Gastroesophageal sphincter (tissue), 3 donors: ENCODE data around the gene RHEX.
"Not testable (repeated sequence)": the region's sequence is repeated elsewhere in the genome, so short reads cannot be mapped to it uniquely, and the experiment has no call there.

Experiments used
- CTCF ChIP-seq, 4 experiments: fragments of 200-600 bp in 2 of 4; fragments of 450-650 bp in 2 of 4; sonication (generic) in 1 of 4; IDR thresholded peaks; one replicate each; pipeline ENCODE4 v1.5.1; 2017 to 2019; ENCODE audit warnings: antibody characterized with exemption in 4 of 4, mild to moderate bottlenecking in 2 of 4, moderate library complexity in 2 of 4
- EP300 ChIP-seq: sonication (generic); formaldehyde crosslinking; IDR thresholded peaks from one replicate; pipeline ENCODE4 v1.6.1; 2017; ENCODE audit warnings: antibody characterized with exemption, mild to moderate bottlenecking
- POLR2A ChIP-seq, 2 donors: fragments of 450-650 bp; IDR thresholded peaks; one replicate each; pipeline ENCODE4 v1.6.1; 2017; ENCODE audit warnings: antibody characterized with exemption in 2 of 2, mild to moderate bottlenecking in 2 of 2, moderate library complexity in 1 of 2
- POLR2AphosphoS5 ChIP-seq: sonication (generic); formaldehyde crosslinking; IDR thresholded peaks from one replicate; pipeline ENCODE4 v1.6.1; 2017; ENCODE audit warnings: antibody characterized with exemption

DNA sequence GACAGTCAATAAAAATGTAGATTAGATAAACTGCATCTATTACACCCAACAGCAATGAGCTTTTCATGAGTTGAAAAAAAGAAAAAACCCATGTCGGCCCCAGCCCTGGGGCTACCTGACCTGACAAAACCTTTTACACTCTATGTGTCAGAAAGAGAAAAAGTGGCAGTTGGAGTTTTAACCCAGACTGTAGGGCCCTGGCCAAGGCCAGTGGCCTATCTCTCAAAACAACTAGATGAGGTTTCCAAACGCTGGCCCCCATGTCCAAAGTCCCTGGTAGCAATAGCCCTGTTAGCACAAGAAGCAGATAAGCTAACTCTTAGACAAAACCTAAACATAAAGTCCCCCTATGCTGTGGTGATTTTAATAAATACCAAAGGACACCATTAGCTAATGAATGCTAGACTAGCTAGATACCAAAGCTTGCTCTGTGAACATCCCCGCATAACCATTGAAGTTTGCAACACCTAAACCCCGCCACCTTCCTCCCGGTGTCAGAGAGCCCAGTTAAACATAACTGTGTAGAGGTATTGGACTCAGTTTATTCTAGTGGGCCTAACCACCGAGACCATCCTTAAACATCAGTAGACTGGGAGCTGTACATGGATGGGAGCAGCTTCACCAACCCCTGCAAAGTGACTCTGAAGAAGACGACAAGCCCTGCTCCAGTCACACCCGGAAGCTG is 2.8 kb downstream of the RHEX start:
- TF ChIP-seq CTCF (IDR thresholded peaks at IDR 0.05); POLR2A (IDR thresholded peaks at IDR 0.05); POLR2AphosphoS5; EP300: not testable (repeated sequence)
